Smooth muscle cell (in vitro differentiated cells): ENCODE measurements around the gene ABLIM1. TPM values are rescaled to one million over a fixed set of nuclear protein-coding genes. Genes with fewer than 3 reads are reported as not detected.

ENCODE experiments used
- DNase-seq: peaks from one replicate; lab custom pipeline; 2025; ENCODE audit not compliant: unreplicated experiment; lab: John Stamatoyannopoulos, UW
- H2AFZ ChIP-seq: fragments of 200-600 bp; sonication (generic); 2 replicates; pipeline ENCODE4 v1.6.0; 2016; ENCODE audit warnings: antibody characterized with exemption, low read depth, mild to moderate bottlenecking
- H3F3A ChIP-seq: fragments of 200-600 bp; sonication (generic); 2 replicates; pipeline ENCODE4 v1.6.0; 2017; ENCODE audit warnings: antibody characterized with exemption, low read depth
- H3K27ac ChIP-seq: fragments of 200-600 bp; sonication (generic); 2 replicates; pipeline ENCODE4 v1.5.1; 2016; ENCODE audit warnings: low read depth, mild to moderate bottlenecking
- H3K27me3 ChIP-seq: fragments of 200-600 bp; sonication (generic); 2 replicates; pipeline ENCODE4 v1.6.1; 2016; ENCODE audit warnings: low read depth, mild to moderate bottlenecking
- H3K36me3 ChIP-seq: fragments of 200-600 bp; sonication (generic); 2 replicates; pipeline ENCODE4 v1.5.1; 2016; ENCODE audit warnings: low read depth
- H3K4me1 ChIP-seq: fragments of 200-600 bp; sonication (generic); 2 replicates; pipeline ENCODE4 v1.5.1; 2016; ENCODE audit warnings: low read depth
- H3K4me2 ChIP-seq: fragments of 200-600 bp; sonication (generic); 2 replicates; pipeline ENCODE4 v1.6.0; 2016; ENCODE audit warnings: mild to moderate bottlenecking
- H3K4me3 ChIP-seq: fragments of 200-600 bp; sonication (generic); 2 replicates; pipeline ENCODE4 v1.5.1; 2016; ENCODE audit warnings: mild to moderate bottlenecking
- H3K79me2 ChIP-seq: fragments of 200-600 bp; sonication (generic); 2 replicates; pipeline ENCODE4 v1.6.0; 2016; ENCODE audit warnings: low read depth, mild to moderate bottlenecking
- H3K9ac ChIP-seq: fragments of 200-600 bp; sonication (generic); 2 replicates; pipeline ENCODE4 v1.6.0; 2016; ENCODE audit warnings: low read depth
- H3K9me3 ChIP-seq: fragments of 200-600 bp; sonication (generic); replicated peaks from 2 replicates; pipeline ENCODE4 v1.5.1; 2016; ENCODE audit warnings: low read depth
- H4K20me1 ChIP-seq: fragments of 200-600 bp; sonication (generic); 2 replicates; pipeline ENCODE4 v1.6.0; 2016; ENCODE audit warnings: low read depth
- CTCF ChIP-seq: fragments of 200-600 bp; sonication (generic); IDR thresholded peaks from 2 replicates; pipeline ENCODE4 v1.5.1; 2017; ENCODE audit warnings: borderline replicate concordance, mild to moderate bottlenecking, antibody characterized with exemption; ENCODE audit not compliant: insufficient read depth, poor library complexity, severe bottlenecking
- WGBS: methylation state at CpG from one replicate; pipeline ENCODE4 v1.1.7; 2016; ENCODE audit warnings: low lambda C conversion rate; 5-methylcytosine and 5-hydroxymethylcytosine counted together
- polyA plus RNA-seq: library from polyadenylated mRNA; unstranded; fragments of >200 nt; fragmentation: Nextera tagmentation; extraction: Ambion mirVana; gene quantifications from 2 replicates; pipeline ENCODE4 v1.2.1, GENCODE V29; 2016
- total RNA-seq: library from RNA; depleted of rRNA; stranded (reverse); fragments of >200 nt; gene quantifications from 2 replicates; pipeline ENCODE4 v1.2.3, GENCODE V29; 2014

Gene ABLIM1
- total and polyA plus RNA-seq, 2 experiments from 2014 or later, result 1.6 to 17.6 TPM

- no peak for TF ChIP-seq CTCF
- Histone ChIP-seq H3K4me3 (no peak overlapping the region), H3K9me3 (no peaks in the 10 kb centered on the region), H3K4me2 (no peak overlapping the region), H3K27me3 (no peaks in the 10 kb centered on the region), H3F3A (no peaks in the 10 kb centered on the region), H2AFZ (no peak overlapping the region), H3K9ac (no peak overlapping the region), H3K36me3 (no peaks in the 10 kb centered on the region), H3K4me1 (no peaks in the 10 kb centered on the region), H3K27ac (no peak overlapping the region), H3K79me2 (no peaks in the 10 kb centered on the region), H4K20me1 (no peaks in the 10 kb centered on the region)
- 92% methylated on average over 3 of the region's 3 CpGs for WGBS
- DNase-seq, result no peak
Measured at GRCh38 chr10:114547056-114547455, 111.0 kb downstream of the ABLIM1 start.

DNA sequence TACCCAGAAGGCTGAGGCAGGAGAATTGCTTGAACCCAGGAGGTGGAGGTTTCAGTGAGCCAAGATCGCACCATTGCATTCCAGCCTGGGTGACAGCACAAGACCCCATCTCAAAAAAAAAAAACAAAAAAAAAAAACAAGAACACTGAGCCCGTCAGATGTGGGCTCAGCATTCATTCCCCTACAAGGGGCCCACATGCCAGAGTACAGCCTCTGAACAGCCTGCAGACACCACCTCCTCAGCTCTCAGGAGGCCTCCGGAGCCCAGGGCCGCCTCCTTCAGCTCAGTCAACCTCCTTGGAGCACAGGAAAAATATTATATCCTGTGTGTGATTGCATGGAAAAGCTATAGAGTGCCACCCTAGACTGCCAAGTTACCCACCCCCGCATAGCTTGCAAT, 112.3 kb downstream of the ABLIM1 start:
- TF ChIP-seq CTCF, result no peak

DNA sequence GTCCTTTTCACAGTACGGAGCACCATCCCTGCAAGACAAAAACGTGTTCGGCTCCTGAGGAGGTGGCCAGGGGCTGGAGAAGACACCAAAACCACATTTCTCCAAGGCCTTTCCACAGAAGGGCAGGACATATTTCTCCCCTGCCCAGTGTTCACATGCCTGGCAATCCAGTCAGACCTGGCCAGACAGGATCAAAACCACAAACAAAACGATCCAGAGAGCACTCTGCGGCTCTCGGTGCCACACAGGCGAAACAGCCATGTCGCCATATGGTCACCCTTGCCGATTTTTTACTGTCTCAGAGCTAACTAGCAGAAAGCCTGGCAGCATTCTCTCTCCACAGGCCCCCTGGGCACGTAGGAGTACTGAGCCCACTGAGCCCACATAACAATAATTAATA, 113.0 kb downstream of the ABLIM1 start:
- TF ChIP-seq CTCF, result no peak

More for the DNA sequence above, 112.3 kb downstream of the ABLIM1 start:
- Histone ChIP-seq H4K20me1 (no peaks in the 10 kb centered on the region), H3K4me3 (no peak overlapping the region), H3K36me3 (no peaks in the 10 kb centered on the region), H3K79me2 (no peaks in the 10 kb centered on the region), H3K4me1 (no peaks in the 10 kb centered on the region), H3K9ac (no peak overlapping the region), H3K27ac (no peak overlapping the region), H3F3A (no peaks in the 10 kb centered on the region), H2AFZ (no peak overlapping the region), H3K4me2 (no peak overlapping the region), H3K9me3 (no peaks in the 10 kb centered on the region), H3K27me3 (no peaks in the 10 kb centered on the region)
- no peak for DNase-seq
- 91% methylated on average over 5 of the region's 5 CpGs for WGBS

DNA sequence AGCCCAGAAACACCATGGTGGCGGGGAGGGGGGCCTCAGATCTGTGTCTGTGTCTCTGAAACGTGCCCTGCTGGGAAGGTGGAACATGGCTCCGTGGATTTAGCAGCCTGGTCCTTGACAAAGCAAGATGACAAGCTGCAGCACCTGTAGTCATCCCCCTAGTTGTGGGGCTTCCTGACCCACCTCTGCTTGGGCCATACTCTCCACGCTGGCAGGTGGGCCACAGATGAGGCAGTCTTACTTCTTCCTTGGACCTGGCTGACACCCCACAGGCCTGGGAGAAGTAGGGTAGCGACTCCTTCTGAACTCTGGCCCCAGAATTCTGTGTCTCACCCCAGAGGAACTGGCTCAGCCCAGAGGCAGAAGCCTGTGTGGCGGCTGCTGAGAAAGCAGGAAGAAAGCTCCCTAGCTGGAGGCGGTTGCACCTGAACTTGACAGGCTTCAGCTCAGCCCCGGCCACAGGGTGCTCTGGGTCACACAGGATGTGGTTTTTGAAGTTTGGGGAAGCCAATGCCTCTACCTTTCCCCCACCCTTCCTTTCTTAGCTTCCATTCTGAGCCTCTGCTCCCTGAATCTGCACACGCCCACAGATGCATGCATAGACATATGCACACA, 113.9 kb downstream of the ABLIM1 start:
- H3K36me3 ChIP-seq, result no peaks in the 10 kb centered on the region
- no peaks in the 10 kb centered on the region for H4K20me1 ChIP-seq
- H3K27me3 ChIP-seq, result no peaks in the 10 kb centered on the region
- WGBS, result 76% methylated on average over 9 of the region's 9 CpGs
- H3K9me3 ChIP-seq, result no peaks in the 10 kb centered on the region
- no peaks in the 10 kb centered on the region for H3K79me2 ChIP-seq
- no peak overlapping the region for H3K9ac ChIP-seq
- H3F3A ChIP-seq, result no peaks in the 10 kb centered on the region
- no peak overlapping the region for H3K4me3 ChIP-seq
- H2AFZ ChIP-seq, result no peak overlapping the region
- H3K27ac ChIP-seq, result no peak overlapping the region
- DNase-seq, result no peak
- H3K4me2 ChIP-seq, result no peak overlapping the region
- no peak for TF ChIP-seq CTCF
- H3K4me1 ChIP-seq, result no peaks in the 10 kb centered on the region

More for the DNA sequence above, 113.0 kb downstream of the ABLIM1 start:
- no peak for DNase-seq
- H3K9ac ChIP-seq, result no peak overlapping the region
- H2AFZ ChIP-seq, result no peak overlapping the region
- H3K36me3 ChIP-seq, result no peaks in the 10 kb centered on the region
- no peaks in the 10 kb centered on the region for H3K79me2 ChIP-seq
- no peak overlapping the region for H3K4me2 ChIP-seq
- no peaks in the 10 kb centered on the region for H3K27me3 ChIP-seq
- H3F3A ChIP-seq, result no peaks in the 10 kb centered on the region
- no peaks in the 10 kb centered on the region for H4K20me1 ChIP-seq
- H3K4me3 ChIP-seq, result no peak overlapping the region
- H3K9me3 ChIP-seq, result no peaks in the 10 kb centered on the region
- H3K27ac ChIP-seq, result no peak overlapping the region
- no peaks in the 10 kb centered on the region for H3K4me1 ChIP-seq
- WGBS, result 69% methylated on average over 10 of the region's 10 CpGs
